ENCODE results near the gene CERK.
A peak's percentile ranks its signal among the peaks of the same experiment; 100 is the strongest.

Gene CERK

GRCh38 chr22:46769191-46769675 is 31.2 kb upstream of the CERK start:
- peak in 11 of 42 donors; percentile 15 to 60 (median 37) for DNase-seq
- intact Hi-C loops (cut with DNase I): no loop called here

GRCh38 chr22:46767249-46767985 is 29.4 kb upstream of the CERK start:
- no peak for DNase-seq

GRCh38 chr22:46766611-46767010 is 28.6 kb upstream of the CERK start:
- no peak for DNase-seq
- intact Hi-C loops (cut with DNase I): no loop called here

More at GRCh38 chr22:46767249-46767985, 29.4 kb upstream of the CERK start:
- intact Hi-C loops (cut with DNase I): no loop called here

- DNase-seq: no peak
- intact Hi-C loops (cut with DNase I): loop anchor here (5.0 kb wide), 1 partner anchor 77 kb away; no protein-coding TSS in a partner anchor
Observed at GRCh38 chr22:46764779-46765485, 26.9 kb upstream of the CERK start.

GRCh38 chr22:46764140-46764680 is 26.2 kb upstream of the CERK start:
- no peak for DNase-seq
- intact Hi-C loops (cut with DNase I): loop anchor here (5.0 kb wide), 1 partner anchor 78 kb away; no protein-coding TSS in a partner anchor

GRCh38 chr22:46763051-46763705 is 25.1 kb upstream of the CERK start:
- DNase-seq: peak in 3 of 42 donors; percentile 29 to 34 (median 32)
- intact Hi-C loops (cut with DNase I): loop anchor here (5.0 kb wide), 1 partner anchor 79 kb away; no protein-coding TSS in a partner anchor

- intact Hi-C loops (cut with DNase I): loop anchor here (5.0 kb wide), 1 partner anchor 80 kb away; no protein-coding TSS in a partner anchor
- DNase-seq: peak; percentile 92 to 98 (median 96)
Observed at GRCh38 chr22:46762238-46763050, 24.4 kb upstream of the CERK start, which contains the start of gene TBC1D22A. TBC1D22A (plus strand) TSS chr22:46762650; CDS start chr22:46762787, 137 bp downstream.

GRCh38 chr22:46761539-46762237 is 23.6 kb upstream of the CERK start:
- no peak for DNase-seq
- intact Hi-C loops (cut with DNase I): loop anchor here (5.0 kb wide), 1 partner anchor 81 kb away; no protein-coding TSS in a partner anchor

GRCh38 chr22:46761017-46761416 is 23.0 kb upstream of the CERK start:
- no peak for DNase-seq
- intact Hi-C loops (cut with DNase I): loop anchor here (5.0 kb wide), 1 partner anchor 81 kb away; no protein-coding TSS in a partner anchor

GRCh38 chr22:46758867-46759290 is 20.8 kb upstream of the CERK start:
- DNase-seq: peak in 32 of 42 donors; percentile 37 to 81 (median 60)
- intact Hi-C loops (cut with DNase I): no loop called here

GRCh38 chr22:46758121-46758520 is 20.1 kb upstream of the CERK start:
- DNase-seq: no peak
- intact Hi-C loops (cut with DNase I): no loop called here

- no peak for DNase-seq
- intact Hi-C loops (cut with DNase I): no loop called here
Observed at GRCh38 chr22:46757104-46757503, 19.1 kb upstream of the CERK start.

GRCh38 chr22:46756097-46756496 is 18.0 kb upstream of the CERK start:
- DNase-seq: no peak
- intact Hi-C loops (cut with DNase I): no loop called here

GRCh38 chr22:46755525-46755924 is 17.5 kb upstream of the CERK start:
- no peak for DNase-seq
- intact Hi-C loops (cut with DNase I): no loop called here

- DNase-seq: no peak
- intact Hi-C loops (cut with DNase I): no loop called here
Observed at GRCh38 chr22:46754826-46755225, 16.8 kb upstream of the CERK start.

GRCh38 chr22:46754110-46754799 is 16.2 kb upstream of the CERK start:
- intact Hi-C loops (cut with DNase I): no loop called here
- DNase-seq: peak in 3 of 42 donors; percentile 46 to 61 (median 55)

- DNase-seq: no peak
- intact Hi-C loops (cut with DNase I): no loop called here
Observed at GRCh38 chr22:46753761-46754109, 15.7 kb upstream of the CERK start.
